HT1080 (cell line): ENCODE measurements around the gene ZNF117. TPM values are rescaled to one million over a fixed set of nuclear protein-coding genes. Genes with fewer than 3 reads are reported as not detected.
"Not testable (repeated sequence)": the region's sequence is repeated elsewhere in the genome, so short reads cannot be mapped to it uniquely, and the experiment has no call there.

Experiments used
- DNase-seq: peaks from one replicate; pipeline ENCODE4 v3.0.0-alpha.2; 2015; ENCODE audit warnings: low read depth
- polyA plus RNA-seq, 2 experiments: library from polyadenylated mRNA; depleted of rRNA; stranded (reverse); fragments of >200 nt; gene quantifications; 2 replicates each; pipeline ENCODE4 v1.2.3, GENCODE V29; 2015
- total RNA-seq: library from RNA; depleted of rRNA; stranded (reverse); fragments of >200 nt; shearing (Covaris generic); gene quantifications from 2 replicates; pipeline ENCODE4 v1.2.3, GENCODE V29; 2014; rRNA removed

ZNF117 gene
- total RNA-seq: 0.03 and 0.08 TPM in 2 replicates
- 0.06 and 0.09 TPM in 2 replicates for polyA plus RNA-seq (2015; cell fraction: cytosol; rRNA removed)
- polyA plus RNA-seq (2015; cell fraction: nucleus; rRNA removed): 0.64 and 0.78 TPM in 2 replicates

DNA sequence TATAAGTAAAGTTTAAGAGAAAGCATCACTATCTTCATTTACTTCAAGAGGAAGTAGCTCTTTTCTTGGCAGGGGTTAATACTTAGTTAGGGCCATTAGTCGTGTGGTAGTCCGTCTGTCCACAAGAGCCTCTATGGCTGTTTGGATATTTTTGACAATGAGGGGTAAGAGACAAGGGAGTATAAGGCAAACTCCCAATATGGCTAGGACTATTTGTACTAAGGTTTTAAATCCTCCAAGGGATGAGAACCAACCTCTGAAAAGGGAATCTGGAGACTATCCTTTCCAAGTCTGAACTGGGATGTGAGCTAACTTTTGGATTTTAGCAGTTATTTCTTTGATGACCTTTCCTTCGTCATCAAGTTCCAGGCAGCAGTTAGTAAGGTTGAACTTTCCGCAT, at the start of gene ZNF117:
Gene ZNF117, minus strand, starts transcription at position 101 of the 400 bp plus-strand sequence.
- no peak for DNase-seq

DNA sequence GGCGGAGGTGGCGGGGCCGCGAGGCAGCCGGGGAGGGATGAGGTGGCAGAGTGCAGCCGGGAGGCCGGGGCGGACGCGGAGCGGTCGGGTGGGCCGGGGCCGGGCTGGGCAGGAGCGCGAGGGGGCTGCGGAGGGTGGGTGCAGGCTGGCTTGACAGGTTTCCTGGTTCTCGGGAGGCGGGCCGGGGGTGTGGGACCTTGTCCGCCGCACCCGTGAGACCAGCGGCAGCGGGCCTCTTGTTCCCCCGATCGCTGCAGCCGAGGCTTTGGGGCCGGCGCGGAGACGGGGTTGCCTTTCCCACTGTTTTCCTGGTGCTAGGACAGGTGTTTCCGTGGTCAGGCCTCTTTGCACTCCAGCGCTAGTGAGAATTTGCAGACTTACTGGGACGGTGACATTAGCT, 47.9 kb upstream of the ZNF117 start:
- peak; percentile 10 for DNase-seq

DNA sequence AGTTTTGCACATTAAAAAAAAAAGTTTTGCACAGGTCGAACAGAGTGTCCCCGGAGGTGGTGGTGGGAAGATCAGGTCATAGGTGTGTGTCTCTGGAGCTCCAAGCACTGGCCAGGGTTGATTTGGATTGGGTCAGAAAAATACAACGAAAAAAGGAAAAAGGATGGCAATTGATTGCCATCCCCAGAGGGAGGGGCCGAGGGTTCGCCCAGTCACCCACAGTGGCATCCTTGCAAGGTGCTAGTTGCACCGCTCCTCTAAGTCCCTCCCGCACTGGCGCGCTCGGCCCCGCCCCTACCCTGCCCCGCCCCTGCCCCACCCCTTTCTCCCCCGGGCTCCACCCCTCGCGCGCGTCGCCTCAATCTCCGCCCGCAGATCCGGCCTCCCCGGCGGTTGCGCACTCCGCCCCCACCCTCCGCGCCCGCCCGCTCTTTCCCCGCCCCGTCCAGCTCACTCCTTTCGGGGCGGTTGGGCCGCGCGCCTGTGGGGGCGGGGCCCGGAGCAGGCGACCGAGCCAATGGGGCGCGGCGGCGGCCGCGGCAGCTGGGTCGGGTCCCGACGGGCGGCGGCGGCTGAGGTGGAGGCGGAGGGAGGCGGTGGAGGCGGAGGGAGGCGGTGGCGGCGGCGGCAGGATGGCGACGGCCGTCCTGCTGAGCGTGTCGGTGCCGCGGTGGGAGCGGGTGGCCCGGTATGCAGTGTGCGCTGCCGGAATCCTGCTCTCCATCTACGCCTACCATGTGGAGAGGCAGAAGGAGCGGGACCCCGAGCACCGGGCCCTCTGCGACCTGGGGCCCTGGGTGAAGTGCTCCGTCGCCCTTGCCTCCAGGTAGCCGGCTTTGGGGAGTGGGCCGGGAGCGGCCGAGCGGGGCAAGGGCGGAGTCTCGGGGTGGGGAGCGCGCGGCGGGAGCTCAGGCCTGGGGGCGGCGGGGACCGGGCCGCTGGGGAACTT, 47.2 kb upstream of the ZNF117 start:
- DNase-seq: peak; percentile 58

DNA sequence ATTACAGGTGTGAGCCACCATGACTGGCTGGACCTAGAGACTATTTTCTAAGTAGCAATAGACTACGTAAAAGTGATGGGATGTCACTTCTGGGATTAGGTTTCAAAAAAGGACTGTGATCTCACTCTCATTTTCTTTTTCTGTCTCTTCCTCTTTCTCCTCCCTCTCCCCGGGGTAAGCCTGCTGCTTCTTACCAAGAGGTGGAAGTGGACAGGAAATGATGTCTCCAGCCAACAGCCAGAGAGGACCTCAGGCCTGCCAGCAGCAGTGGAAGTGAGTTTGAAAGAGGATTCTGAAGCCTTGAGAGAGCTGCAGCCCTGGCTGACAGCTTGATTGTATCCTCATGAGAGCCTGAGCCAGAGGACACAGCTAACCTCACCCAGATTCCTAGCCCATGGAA, 45.7 kb upstream of the ZNF117 start:
- not testable (repeated sequence) for DNase-seq

DNA sequence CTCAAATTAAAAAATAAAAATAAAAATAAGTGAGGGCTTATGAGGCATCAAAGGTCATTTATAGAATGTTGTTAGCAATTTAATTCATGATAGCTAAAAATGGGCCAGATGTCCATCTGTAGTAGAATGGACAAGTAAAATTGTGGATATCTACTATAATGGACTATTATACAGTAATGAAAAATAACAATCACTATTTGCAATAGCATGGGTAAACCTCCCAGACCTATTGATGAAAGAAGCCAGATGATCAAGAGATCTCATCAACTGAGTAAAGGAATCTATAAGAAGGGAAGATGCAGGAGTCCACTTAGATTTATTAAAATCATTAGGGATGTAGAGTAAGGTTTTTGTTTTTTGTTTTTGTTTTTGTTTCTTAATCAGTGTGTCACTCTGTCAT, 44.6 kb upstream of the ZNF117 start:
- DNase-seq: not testable (repeated sequence)

DNA sequence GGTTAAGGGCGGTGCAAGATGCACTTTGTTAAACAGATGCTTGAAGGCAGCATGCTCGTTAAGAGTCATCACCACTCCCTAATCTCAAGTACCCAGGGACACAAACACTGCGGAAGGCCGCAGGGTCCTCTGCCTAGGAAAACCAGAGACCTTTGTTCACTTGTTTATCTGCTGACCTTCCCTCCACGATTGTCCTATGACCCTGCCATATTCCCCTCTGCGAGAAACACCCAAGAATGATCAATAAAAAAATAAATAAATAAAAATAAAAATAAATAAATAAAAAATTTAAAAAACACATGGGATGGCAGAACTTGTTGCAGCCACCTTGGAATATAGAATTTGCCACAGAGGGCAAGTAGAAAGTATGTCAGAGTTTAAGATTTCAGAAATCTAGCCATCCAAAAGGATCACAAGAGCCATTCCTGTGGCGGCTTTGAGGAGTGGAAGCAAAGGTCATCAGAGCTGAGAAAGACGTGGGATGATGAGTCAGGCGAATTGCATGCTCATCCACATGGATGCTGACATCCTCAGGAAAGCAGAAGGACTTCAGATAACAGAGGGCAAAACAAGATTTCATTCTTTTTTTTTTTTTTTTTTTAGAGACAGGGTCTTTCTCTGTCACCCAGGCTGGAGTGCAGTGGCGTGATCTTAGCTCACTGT, 43.4 kb upstream of the ZNF117 start:
- DNase-seq: not testable (repeated sequence)

DNA sequence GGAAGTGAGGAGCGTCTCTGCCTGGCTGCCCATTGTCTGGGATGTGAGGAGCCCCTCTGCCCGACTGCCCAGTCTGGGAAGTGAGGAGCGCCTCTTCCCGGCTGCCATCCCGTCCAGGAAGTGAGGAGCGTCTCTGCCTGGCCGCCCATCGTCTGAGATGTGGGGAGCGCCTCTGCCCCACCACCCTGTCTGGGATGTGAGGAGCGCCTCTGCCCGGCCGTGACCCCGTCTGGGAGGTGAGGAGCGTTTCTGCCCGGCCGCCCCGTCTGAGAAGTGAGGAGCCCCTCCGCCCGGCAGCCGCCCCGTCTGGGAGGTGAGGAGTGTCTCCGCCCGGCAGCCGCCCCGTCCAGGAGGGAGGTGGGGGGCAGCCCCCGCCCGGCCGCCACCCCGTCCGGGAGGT, 42.6 kb upstream of the ZNF117 start:
- DNase-seq: not testable (repeated sequence)

DNA sequence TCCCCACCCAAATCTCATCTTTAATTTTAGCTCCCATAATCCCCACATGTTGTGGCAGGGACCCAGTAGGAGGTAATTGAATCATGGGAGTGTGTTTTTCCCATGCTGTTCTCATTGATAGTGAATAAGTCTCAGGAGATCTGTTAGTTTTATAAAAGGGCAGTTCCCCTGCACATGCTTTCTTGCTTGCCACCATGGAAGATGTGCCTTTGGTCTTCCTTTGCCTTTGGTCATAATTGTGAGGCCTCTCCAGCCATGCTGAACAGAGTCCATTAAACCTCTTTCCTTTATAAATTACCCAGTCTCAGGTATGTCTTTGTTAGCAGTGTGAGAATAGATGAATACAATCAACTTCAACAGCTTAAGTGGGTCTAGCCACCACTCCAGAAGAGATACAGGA, 34.2 kb upstream of the ZNF117 start:
- DNase-seq: not testable (repeated sequence)

DNA sequence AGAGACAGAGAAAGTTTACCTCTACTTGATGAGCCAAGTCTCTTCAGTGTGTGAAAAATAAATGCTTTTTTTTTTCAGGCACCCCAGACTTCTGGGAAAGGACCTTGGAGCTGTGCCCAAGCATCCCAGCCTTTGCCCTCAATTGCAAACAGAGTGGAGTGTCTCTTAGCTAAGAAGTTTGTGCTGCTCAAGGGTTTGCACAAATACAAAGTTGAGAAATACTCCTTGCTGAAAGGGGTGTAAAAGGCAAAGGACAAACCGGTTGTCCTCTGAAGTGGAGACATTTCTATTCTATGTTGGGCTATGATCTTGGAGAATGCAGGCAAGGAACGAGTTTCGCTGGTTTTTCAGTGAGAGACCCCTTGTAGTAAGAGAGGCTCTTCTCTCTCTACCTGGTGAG, 30.1 kb upstream of the ZNF117 start:
- not testable (repeated sequence) for DNase-seq

DNA sequence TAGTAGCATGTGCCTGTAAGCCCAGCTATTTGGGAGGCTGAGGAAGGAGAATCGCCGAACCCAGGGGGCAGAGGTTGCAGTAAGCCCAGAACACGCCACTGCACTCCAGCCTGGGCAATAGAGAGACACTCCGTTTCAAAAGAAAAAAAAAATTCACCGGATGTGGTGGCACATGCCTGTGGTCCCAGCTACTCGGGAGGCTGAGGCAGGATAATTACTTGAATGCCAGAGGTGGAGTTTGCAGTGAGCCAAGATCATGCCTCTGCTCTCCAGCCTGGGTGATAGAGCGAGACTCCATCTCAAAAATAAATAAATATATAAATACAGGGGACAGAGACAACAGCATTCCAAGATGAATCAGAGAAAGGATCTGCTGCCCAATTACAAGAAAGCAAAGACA, 19.0 kb upstream of the ZNF117 start:
- DNase-seq: peak; percentile 51

DNA sequence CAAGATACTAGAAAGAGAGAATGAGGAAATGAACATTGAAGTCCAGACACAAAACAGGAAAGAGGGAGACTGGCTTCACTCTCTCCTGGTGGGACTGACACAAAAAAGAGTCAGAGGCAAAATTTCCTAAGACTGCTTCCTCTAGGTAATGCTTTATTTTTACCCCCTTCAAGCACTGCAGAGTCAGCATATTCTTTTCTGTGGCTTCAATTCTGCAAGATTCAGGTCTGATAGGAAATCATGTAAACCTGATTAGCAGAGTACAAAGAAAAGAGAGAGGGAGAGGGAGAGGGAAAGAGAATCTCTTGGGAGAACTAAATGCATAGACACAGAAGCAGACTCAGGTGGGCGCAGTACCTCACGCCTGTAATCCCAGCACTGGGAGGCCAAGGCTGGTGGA, 18.6 kb upstream of the ZNF117 start:
- not testable (repeated sequence) for DNase-seq

DNA sequence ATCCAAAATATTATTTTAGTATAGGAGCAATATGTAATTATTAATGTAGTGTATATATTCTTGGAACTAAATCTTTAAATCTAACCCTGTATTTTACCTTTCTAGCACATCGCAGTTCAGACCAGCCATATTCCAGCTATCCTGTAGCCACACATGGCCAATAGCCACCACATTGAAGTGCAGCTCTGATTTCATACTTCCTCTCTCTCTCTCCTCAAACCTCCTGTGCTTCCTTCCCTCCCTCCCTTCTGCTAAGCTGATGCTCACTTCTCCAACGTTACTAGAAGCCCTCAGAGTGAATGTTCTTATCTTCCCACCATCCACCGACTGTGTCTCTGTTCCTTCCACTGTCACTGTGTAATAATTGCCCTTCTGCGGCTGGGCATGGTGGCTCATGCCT, 16.2 kb upstream of the ZNF117 start:
- DNase-seq: not testable (repeated sequence)

DNA sequence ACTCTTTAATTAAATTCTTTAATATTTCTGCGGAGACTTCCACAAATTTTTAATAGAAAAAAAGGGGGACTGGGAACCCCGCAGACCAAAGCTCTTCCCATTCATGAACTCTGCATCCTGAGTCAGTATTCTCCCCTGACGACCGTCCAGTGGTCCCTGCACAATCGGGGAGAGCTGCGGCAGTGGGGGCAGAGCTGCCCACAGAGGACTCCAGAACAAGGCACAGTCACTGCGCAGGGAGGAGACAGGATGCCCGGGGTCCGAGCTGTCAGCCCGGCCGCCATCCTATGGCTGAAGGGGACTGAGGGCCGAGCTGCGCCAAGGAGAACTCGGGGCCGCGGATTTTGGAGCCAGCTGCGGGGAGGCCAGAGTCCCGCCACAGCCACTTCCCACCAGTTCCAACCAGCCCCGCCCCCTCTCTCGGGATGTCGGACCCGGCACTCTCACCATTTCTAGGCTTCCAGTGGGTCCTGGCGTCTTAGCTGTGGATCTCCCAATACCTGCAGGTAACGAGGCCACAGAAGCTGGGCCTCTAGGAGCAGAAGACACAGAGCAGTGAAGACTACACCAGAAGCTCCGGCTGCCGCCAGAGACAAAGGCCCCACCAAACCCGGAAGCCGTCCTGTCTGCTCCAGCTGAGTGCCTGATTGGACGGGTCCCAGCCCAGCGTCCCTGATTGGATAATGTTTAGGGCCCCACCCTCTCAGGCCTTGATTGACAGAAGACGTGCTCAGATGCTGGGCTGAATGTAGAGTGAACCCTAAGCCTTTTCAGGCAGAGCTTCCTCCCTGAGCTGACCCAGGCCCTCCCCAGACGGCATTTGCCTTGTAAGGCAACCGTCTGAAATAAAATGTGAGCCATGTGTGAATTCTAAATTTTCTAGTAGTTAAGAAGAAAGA, 15.5 kb upstream of the ZNF117 start, which contains the start of gene ERV3-1:
Gene ERV3-1, minus strand, starts transcription at position 594 of the 899 bp plus-strand sequence. CDS start 13,661 bp downstream, outside the sequence.
- peak; percentile 90 for DNase-seq

DNA sequence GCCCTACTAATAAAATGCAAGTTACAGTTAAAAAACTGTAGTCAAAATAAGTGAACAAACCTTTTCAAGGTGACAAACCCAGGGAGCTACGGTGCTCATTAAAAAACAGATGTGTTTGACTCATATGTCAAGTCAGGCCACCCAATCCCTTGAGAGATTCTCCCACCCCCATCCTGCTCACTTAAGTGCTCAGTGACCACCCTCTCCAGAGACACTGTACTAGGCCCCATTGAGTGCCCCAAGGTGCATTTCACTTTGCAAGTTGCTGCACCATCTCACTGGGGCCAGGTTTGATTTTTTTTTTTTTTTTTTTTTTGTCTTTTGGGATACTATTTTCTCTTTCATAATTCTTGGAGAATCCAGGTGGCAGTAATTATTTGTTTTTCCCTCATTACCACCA, 13.7 kb upstream of the ZNF117 start:
- no peak for DNase-seq

DNA sequence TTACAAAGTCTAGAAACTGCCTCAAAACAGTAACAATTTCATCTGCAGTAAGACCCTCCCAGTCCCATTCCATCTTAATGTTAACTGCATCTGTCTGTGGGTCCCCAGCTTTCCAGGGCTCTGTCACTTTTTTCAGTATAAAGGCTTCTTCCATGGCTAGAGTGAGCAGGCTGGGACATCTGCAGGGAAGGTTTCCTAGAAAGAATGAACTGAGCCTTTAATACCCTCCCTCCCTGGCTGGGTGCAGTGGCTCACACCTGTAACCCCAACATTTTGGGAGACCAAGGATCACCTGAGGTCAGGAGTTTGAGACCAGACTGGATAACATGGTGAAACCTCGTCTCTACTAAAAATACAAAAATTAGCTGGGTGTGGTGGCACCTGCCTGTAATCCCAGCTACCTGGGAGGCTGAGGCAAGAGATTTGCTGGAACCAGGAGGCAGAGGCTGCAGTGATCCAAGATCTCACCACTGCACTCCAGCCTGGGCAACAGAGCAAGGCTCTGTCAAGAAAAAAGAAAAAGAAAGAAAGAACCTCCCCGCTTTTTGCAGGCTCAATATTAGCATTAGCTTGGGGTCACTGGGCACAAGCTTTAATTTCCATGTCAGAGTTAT, 12.2 kb upstream of the ZNF117 start:
- DNase-seq: no peak

DNA sequence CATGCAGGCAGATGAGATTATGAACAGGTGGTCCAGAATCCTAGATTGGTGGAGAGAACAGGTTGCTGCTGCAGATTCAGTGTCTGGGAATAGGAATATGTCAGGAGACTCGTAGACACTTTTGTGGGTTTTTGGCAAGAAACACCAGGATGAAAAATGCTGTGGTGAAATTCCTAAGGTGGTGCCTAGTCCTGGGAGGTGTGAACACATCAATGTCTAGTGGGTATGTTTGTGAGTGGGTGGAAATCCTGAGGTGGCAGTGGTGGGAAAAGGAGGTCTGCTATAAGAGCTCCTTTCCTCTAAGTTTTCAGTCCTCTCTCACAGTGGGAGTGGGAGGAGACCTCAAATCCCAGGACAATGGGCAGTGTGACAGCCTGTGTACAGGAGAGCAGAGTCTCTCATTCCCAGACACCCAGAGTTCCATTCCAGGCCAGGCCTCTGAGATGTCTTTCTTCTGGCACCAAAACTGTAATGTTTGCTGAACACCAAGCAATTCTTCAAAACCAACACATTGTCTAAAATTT, 10.5 kb upstream of the ZNF117 start:
- DNase-seq: no peak

DNA sequence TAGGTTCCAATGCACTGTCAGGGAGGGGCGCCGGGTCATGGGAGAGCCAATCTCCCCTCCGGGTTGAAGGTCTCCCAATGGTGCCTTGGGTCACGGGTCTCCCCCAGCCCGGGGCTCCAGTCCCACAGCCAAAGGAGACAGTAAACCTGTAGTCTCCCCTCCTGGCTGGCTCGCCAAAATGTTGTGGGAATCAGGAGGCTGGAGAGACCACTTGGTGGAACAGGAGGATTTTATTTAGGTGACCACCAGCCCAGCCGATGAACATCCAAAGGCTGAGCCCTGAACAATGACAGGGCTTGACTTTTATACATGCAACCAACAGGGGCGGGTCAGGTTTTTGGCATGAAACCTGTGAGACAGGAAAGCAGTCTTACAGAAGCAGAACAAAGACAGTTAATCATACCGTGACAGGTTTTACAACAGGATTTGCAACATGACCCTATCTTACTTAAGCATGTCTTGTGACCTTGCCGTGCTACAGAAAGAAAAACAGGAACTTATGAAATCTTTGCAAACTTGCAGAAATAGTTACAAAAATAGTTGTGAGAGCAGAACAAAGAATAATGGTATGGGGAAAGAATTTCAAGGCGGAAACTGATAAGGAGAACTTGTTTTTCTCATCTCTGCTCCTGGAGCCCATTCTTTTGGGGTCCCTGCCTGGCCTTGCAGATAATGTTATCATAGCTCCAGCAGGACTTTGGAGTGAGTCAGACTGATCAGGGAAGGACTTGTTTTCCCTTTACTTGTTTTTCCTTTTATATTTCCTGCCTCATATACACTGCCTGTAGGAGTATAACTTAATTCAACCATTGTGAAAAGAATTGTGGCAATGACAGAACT, 8.5 kb upstream of the ZNF117 start:
- no peak for DNase-seq

DNA sequence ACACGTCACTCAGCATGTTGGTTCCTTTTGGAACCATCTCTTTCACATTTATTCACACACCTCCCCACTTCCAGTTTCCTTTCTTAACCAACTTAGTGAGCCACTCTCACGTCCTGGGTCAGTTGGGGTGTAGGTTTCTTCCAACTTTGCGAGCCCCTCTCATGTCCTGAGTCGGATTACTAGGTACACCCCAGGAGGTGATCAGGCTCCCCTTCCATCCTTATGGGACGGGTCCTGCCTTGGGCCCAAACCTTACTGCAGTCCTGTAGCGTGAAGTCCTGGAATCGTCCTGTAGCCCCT, 8.0 kb upstream of the ZNF117 start:
- no peak for DNase-seq

DNA sequence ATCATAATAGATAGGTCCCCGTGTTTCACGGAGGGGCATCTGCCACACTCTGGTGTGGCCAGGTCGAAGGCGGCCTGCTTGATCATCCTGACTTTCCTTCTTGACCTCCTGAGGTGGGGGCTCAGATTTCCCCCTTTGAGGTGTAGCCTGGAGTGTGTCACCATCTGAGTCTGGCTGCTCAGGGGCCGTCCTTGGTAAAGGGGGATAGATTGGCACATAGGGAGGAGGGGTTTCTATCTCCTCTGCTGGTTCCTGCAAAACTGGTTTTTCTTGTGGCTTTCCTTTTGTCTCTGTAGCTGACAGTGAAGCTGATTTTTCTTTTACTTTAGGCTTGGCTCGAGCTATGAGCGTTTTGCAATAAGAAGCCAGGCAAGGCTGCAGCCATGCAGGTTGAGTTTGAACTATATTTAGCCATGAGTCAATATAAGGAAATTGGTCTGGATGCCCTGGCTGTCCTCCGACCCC, 7.1 kb upstream of the ZNF117 start:
- no peak for DNase-seq
